ENCODE results near the gene PRPS1. TPM values are rescaled to one million over a fixed set of nuclear protein-coding genes. Genes with fewer than 3 reads are reported as not detected.

The PRPS1 gene
- total and polyA plus RNA-seq, 2 experiments from 2014 or later, result 91.1 to 149 TPM

GRCh38 chrX:107659768-107660167 lies 31.5 kb downstream of the PRPS1 start:
- Mint-ChIP-seq H3K27me3 (ENCODE audit: insufficient read depth, low read depth, poor library complexity) (peaks cover 4% of the 10 kb centered on the region), H3K4me3 (no peak overlapping the region)
- H2AFZ ChIP-seq, result no peak overlapping the region

GRCh38 chrX:107662145-107662544 lies 33.8 kb downstream of the PRPS1 start:
- Histone ChIP-seq H3K4me3 (no peak overlapping the region), H3K36me3 (ENCODE audit: insufficient read depth) (no peaks in the 10 kb centered on the region), H3K4me1 (ENCODE audit: insufficient read depth) (0 out of 2 replicates have a peak, but pooled peaks cover 4% of the 10 kb centered on the region), H3F3A (replicated peaks; ENCODE audit: low read depth) (no peaks in the 10 kb centered on the region), H3K4me2 (no peak overlapping the region), H3K79me2 (replicated peaks; ENCODE audit: insufficient read depth) (no peaks in the 10 kb centered on the region), H3K27me3 (ENCODE audit: insufficient read depth) (no peaks in the 10 kb centered on the region), H2AFZ (no peak overlapping the region), H3K9me2 (ENCODE audit: insufficient read depth) (no peaks in the 10 kb centered on the region), H4K20me1 (replicated peaks; ENCODE audit: insufficient read depth) (no peaks in the 10 kb centered on the region), H3K27ac (ENCODE audit: low read depth) (no peak overlapping the region)
- H3K4me1 Mint-ChIP-seq, result peaks cover 8% of the 10 kb centered on the region
- H3K4me3 Mint-ChIP-seq, result no peak overlapping the region
- H3K36me3 Mint-ChIP-seq (ENCODE audit: low read depth), result no peaks in the 10 kb centered on the region
- DNase-seq (ENCODE audit: low spot score) (no peak), ATAC-seq (no peak)
- no peak overlapping the region for H3K27ac Mint-ChIP-seq
- H3K27me3 Mint-ChIP-seq (ENCODE audit: insufficient read depth, low read depth, poor library complexity), result no peaks in the 10 kb centered on the region
- no peaks in the 10 kb centered on the region; the same call in 1 of the 3 replicates for H3K9me3 Mint-ChIP-seq
- TF ChIP-seq EZH2 (IDR thresholded peaks at IDR 0.05; ENCODE audit: low read depth, unreplicated experiment) (no peak), REST (IDR thresholded peaks at IDR 0.05; ENCODE audit: unreplicated experiment) (no peak), CREB1 (CRISPR knock-in tag; IDR thresholded peaks at IDR 0.05; ENCODE audit: low read depth) (no peak), JUNB (IDR thresholded peaks at IDR 0.05; ENCODE audit: unreplicated experiment) (no peak), STAT1 (IDR thresholded peaks at IDR 0.05; ENCODE audit: unreplicated experiment) (no peak), ETS1 (IDR thresholded peaks at IDR 0.05) (no peak), ZNF331 (CRISPR knock-in tag; IDR thresholded peaks at IDR 0.05; ENCODE audit: low read depth) (no peak), POLR2AphosphoS5 (IDR thresholded peaks at IDR 0.05; ENCODE audit: low read depth) (no peak), ZNF114 (CRISPR knock-in tag; IDR thresholded peaks at IDR 0.05) (no peak)

More at GRCh38 chrX:107659768-107660167, 31.5 kb downstream of the PRPS1 start:
- H3K36me3 Mint-ChIP-seq (ENCODE audit: low read depth), result no peaks in the 10 kb centered on the region; the same call in 2 of the 3 replicates
- H3K9me3 Mint-ChIP-seq, result no peaks in the 10 kb centered on the region; the same call in 2 of the 3 replicates
- no peaks in the 10 kb centered on the region for H4K20me1 ChIP-seq (replicated peaks; ENCODE audit: insufficient read depth)
- H3K4me1 Mint-ChIP-seq, result peaks cover 14% of the 10 kb centered on the region
- no peaks in the 10 kb centered on the region for H3K36me3 ChIP-seq (ENCODE audit: insufficient read depth)
- H3K4me2 ChIP-seq, result no peak overlapping the region
- no peaks in the 10 kb centered on the region for H3K79me2 ChIP-seq (replicated peaks; ENCODE audit: insufficient read depth)
- H3K4me3 ChIP-seq, result no peak overlapping the region
- TF ChIP-seq CTCF (conservative IDR thresholded peaks at IDR 0.05; ENCODE audit: low read depth in 2 of 2), result peak; percentile 68 to 72
- TF ChIP-seq EZH2phosphoT487 (IDR thresholded peaks at IDR 0.05; ENCODE audit: unreplicated experiment), result no peak
- H3K9me2 ChIP-seq (ENCODE audit: insufficient read depth), result no peaks in the 10 kb centered on the region
- H3K4me1 ChIP-seq (ENCODE audit: insufficient read depth), result 0 out of 2 replicates have a peak, but pooled peaks cover 4% of the 10 kb centered on the region
- H3K27ac Mint-ChIP-seq, result no peak overlapping the region
- DNase-seq (ENCODE audit: low spot score) (peak; percentile 53), ATAC-seq (no peak)
- no peak overlapping the region for H3K27ac ChIP-seq (ENCODE audit: low read depth)
- H3K27me3 ChIP-seq (ENCODE audit: insufficient read depth), result no peaks in the 10 kb centered on the region
- no peaks in the 10 kb centered on the region for H3F3A ChIP-seq (replicated peaks; ENCODE audit: low read depth)
